Endodermal cell (in vitro differentiated cells): Measurements from ENCODE around the gene EMP1. TPM values are rescaled to one million over a fixed set of nuclear protein-coding genes. Genes with fewer than 3 reads are reported as not detected.

Experiments used
- DNase-seq: peaks from one replicate; pipeline ENCODE4 v3.0.0-alpha.2; 2017
- H3K27ac ChIP-seq: 2 replicates; pipeline ENCODE4 v1.5.1; 2013; ENCODE audit warnings: mild to moderate bottlenecking, low read depth, low read length, moderate library complexity
- H3K27me3 ChIP-seq: 2 replicates; pipeline ENCODE4 v1.6.1; 2013; ENCODE audit warnings: mild to moderate bottlenecking, low read length, moderate library complexity; ENCODE audit not compliant: insufficient read depth, control insufficient read depth, poor library complexity, severe bottlenecking
- H3K36me3 ChIP-seq: 2 replicates; pipeline ENCODE4 v1.7.0; 2013; ENCODE audit warnings: mild to moderate bottlenecking, low read length, moderate library complexity; ENCODE audit not compliant: control insufficient read depth, insufficient read depth
- H3K4me1 ChIP-seq: one replicate; pipeline ENCODE4 v1.7.0; 2013; ENCODE audit warnings: low read length; ENCODE audit not compliant: control insufficient read depth, insufficient read depth
- H3K4me3 ChIP-seq: 2 replicates; pipeline ENCODE4 v1.5.1; 2013; ENCODE audit warnings: mild to moderate bottlenecking, low read length, moderate library complexity
- H3K9ac ChIP-seq: 2 replicates; pipeline ENCODE4 v1.6.1; 2013; ENCODE audit warnings: mild to moderate bottlenecking, low read length, moderate library complexity; ENCODE audit not compliant: poor library complexity, severe bottlenecking; ENCODE audit errors: extremely low read depth
- H3K9me3 ChIP-seq: 2 replicates; pipeline ENCODE4 v1.6.1; 2013; ENCODE audit warnings: mild to moderate bottlenecking, low read length, moderate library complexity; ENCODE audit not compliant: control insufficient read depth
- H3K27ac Mint-ChIP-seq: 2 replicates; pipeline ENCODE4 v1.8.0; 2020; ENCODE audit warnings: mixed read lengths
- H3K27me3 Mint-ChIP-seq: 2 replicates; pipeline ENCODE4 v1.8.0; 2021; ENCODE audit warnings: mild to moderate bottlenecking, mixed read lengths; ENCODE audit not compliant: insufficient read depth
- H3K36me3 Mint-ChIP-seq: 2 replicates; pipeline ENCODE4 v1.8.0; 2020; ENCODE audit warnings: low read depth, mixed read lengths
- H3K4me1 Mint-ChIP-seq: 2 replicates; pipeline ENCODE4 v1.8.0; 2020; ENCODE audit warnings: mixed read lengths
- H3K4me3 Mint-ChIP-seq: 2 replicates; pipeline ENCODE4 v1.8.0; 2020; ENCODE audit warnings: mild to moderate bottlenecking, moderate library complexity, mixed read lengths
- H3K9me3 Mint-ChIP-seq: 2 replicates; pipeline ENCODE4 v1.8.0; 2020; ENCODE audit warnings: mild to moderate bottlenecking, mixed read lengths
- CTCF ChIP-seq: fragments of 200-600 bp; sonication (generic); conservative IDR thresholded peaks from 2 replicates; pipeline ENCODE4 v1.5.0; 2021; ENCODE audit warnings: antibody characterized with exemption, mild to moderate bottlenecking
- WGBS, 2 experiments: methylation state at CpG; one replicate each; pipeline versions ENCODE4 v1.1.5 to v1.1.7; 2013; ENCODE audit warnings: missing lambda C conversion rate in 2 of 2, mixed read lengths in 1 of 2; ENCODE audit not compliant: insufficient coverage in 1 of 2, insufficient read length in 1 of 2; 5-methylcytosine and 5-hydroxymethylcytosine counted together
- total RNA-seq, 2 donors: library from RNA; stranded (reverse); fragmentation: NEBNext Ultra II Directional in 1 of 2; extraction: Animal tissue kit (Norgen Biotek cat#: 25700) in 1 of 2; gene quantifications; 2 replicates in 1 of 2; 3 replicates in 1 of 2; pipeline ENCODE4 v1.2.1, GENCODE V29; 2021

Gene EMP1
- total RNA-seq, 2 donors from 2014 or later, result 0.58 to 0.59 TPM

- WGBS, 2 experiments, result 94% methylated on average over 1 of the region's 3 CpGs; no CpG with 5 or more reads in 1 of the 2 experiments
These were observed 6.3 kb upstream of the EMP1 start for GRCh38 chr12:13190275-13190674.

GRCh38 chr12:13192719-13193118 is 3.8 kb upstream of the EMP1 start:
- no peak overlapping the region for H3K27ac ChIP-seq
- peaks cover 7% of the 10 kb centered on the region for H3K4me1 Mint-ChIP-seq
- H3K9me3 ChIP-seq, result no peaks in the 10 kb centered on the region
- WGBS, 2 experiments, result 82 to 93% methylated on average over 5 to 6 of the region's 8 CpGs
- no peak for TF ChIP-seq CTCF
- no peak overlapping the region for H3K4me3 ChIP-seq
- peaks cover 2% of the 10 kb centered on the region for H3K27me3 Mint-ChIP-seq
- no peaks in the 10 kb centered on the region for H3K27me3 ChIP-seq
- H3K4me3 Mint-ChIP-seq, result no peak overlapping the region
- no peak overlapping the region for H3K27ac Mint-ChIP-seq
- H3K4me1 ChIP-seq, result no peaks in the 10 kb centered on the region
- no peak for DNase-seq
- no peaks in the 10 kb centered on the region for H3K9me3 Mint-ChIP-seq
- H3K9ac ChIP-seq, result no peak overlapping the region
- no peaks in the 10 kb centered on the region for H3K36me3 Mint-ChIP-seq
- H3K36me3 ChIP-seq, result no peaks in the 10 kb centered on the region

More at GRCh38 chr12:13190275-13190674, 6.3 kb upstream of the EMP1 start:
- no peaks in the 10 kb centered on the region for H3K4me1 ChIP-seq
- DNase-seq, result no peak
- Mint-ChIP-seq H3K4me1 (peaks cover 3% of the 10 kb centered on the region), H3K27me3 (peaks cover 2% of the 10 kb centered on the region), H3K9me3 (no peaks in the 10 kb centered on the region), H3K36me3 (no peaks in the 10 kb centered on the region), H3K4me3 (no peak overlapping the region), H3K27ac (no peak overlapping the region)
- no peak overlapping the region for H3K4me3 ChIP-seq
- H3K9ac ChIP-seq, result no peak overlapping the region
- TF ChIP-seq CTCF, result no peak
- no peaks in the 10 kb centered on the region for H3K36me3 ChIP-seq
- H3K9me3 ChIP-seq, result no peaks in the 10 kb centered on the region
- H3K27me3 ChIP-seq, result no peaks in the 10 kb centered on the region
- H3K27ac ChIP-seq, result no peak overlapping the region

- H3K27ac ChIP-seq, result no peak overlapping the region
- no peaks in the 10 kb centered on the region for H3K4me1 ChIP-seq
- Mint-ChIP-seq H3K9me3 (no peaks in the 10 kb centered on the region), H3K4me3 (no peak overlapping the region), H3K4me1 (peaks cover 7% of the 10 kb centered on the region), H3K27me3 (peaks cover 2% of the 10 kb centered on the region), H3K27ac (no peak overlapping the region), H3K36me3 (no peaks in the 10 kb centered on the region)
- TF ChIP-seq CTCF, result no peak
- H3K27me3 ChIP-seq, result no peaks in the 10 kb centered on the region
- H3K9me3 ChIP-seq, result no peaks in the 10 kb centered on the region
- no peak for DNase-seq
- no peaks in the 10 kb centered on the region for H3K36me3 ChIP-seq
- no peak overlapping the region for H3K9ac ChIP-seq
- no peak overlapping the region for H3K4me3 ChIP-seq
- WGBS, 2 experiments, result 86 to 91% methylated on average over 9 to 10 of the region's 11 CpGs
These were observed 2.9 kb upstream of the EMP1 start for GRCh38 chr12:13193505-13194231.
